Measurements from ENCODE around the gene EGFR. TPM values are rescaled to one million over a fixed set of nuclear protein-coding genes. Genes with fewer than 3 reads are reported as not detected.

Gene EGFR
- 3.6 and 5.3 TPM in 2 replicates for total RNA-seq

DNA sequence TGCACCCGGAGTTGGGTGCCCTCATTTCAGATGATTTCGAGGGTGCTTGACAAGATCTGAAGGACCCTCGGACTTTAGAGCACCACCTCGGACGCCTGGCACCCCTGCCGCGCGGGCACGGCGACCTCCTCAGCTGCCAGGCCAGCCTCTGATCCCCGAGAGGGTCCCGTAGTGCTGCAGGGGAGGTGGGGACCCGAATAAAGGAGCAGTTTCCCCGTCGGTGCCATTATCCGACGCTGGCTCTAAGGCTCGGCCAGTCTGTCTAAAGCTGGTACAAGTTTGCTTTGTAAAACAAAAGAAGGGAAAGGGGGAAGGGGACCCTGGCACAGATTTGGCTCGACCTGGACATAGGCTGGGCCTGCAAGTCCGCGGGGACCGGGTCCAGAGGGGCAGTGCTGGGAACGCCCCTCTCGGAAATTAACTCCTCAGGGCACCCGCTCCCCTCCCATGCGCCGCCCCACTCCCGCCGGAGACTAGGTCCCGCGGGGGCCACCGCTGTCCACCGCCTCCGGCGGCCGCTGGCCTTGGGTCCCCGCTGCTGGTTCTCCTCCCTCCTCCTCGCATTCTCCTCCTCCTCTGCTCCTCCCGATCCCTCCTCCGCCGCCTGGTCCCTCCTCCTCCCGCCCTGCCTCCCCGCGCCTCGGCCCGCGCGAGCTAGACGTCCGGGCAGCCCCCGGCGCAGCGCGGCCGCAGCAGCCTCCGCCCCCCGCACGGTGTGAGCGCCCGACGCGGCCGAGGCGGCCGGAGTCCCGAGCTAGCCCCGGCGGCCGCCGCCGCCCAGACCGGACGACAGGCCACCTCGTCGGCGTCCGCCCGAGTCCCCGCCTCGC lies at the start of gene EGFR:
Gene EGFR, plus strand, starts transcription at position 657 of the 830 bp plus-strand sequence. CDS start 261 bp downstream, outside the sequence.

Data from vein endothelial cell (primary cell).